ENCODE data around the gene GOLM1. TPM values are rescaled to one million over a fixed set of nuclear protein-coding genes. Genes with fewer than 3 reads are reported as not detected.

Gene GOLM1
- total and polyA plus RNA-seq, 2 of the 8 experiments (the other 6 are each of a cell fraction or from before 2014, with no cell fraction given) = 45.9 to 88.9 TPM

DNA sequence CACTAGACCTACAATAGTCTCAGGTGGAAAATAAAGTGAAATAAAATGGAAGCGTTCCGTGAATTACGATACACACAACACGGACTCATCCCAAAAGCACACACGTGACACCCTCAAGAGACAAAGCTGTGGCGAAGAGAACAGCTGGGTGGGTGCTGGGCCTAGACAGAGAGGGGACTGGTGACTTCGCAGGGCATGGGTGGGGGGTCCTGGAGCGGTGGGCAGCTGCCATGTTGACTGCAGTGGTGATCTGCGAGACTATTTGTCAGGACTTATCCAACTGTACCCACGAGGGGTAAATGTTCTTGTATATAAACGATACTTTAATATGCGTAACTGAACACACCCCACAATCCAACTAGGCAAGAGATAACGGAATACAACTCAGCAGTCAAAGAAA lies 52.0 kb downstream of the GOLM1 start:
- Histone ChIP-seq H2BK12ac (ENCODE audit: low read depth, low read length) (no peak overlapping the region), H3K36me3 (ENCODE audit: control insufficient read depth in 2 of 4, insufficient read depth in 4 of 4, low read length in 3 of 4) (no peaks in the 10 kb centered on the region), H3K23me2 (ENCODE audit: low read depth, low read length) (no peaks in the 10 kb centered on the region), H2AK5ac (ENCODE audit: low read depth, low read length) (no peak overlapping the region), H3K56ac (replicated peaks; ENCODE audit: insufficient read length, low read depth, low read length) (no peak overlapping the region), H3K4ac (replicated peaks; ENCODE audit: insufficient read length, low read depth, low read length) (no peak overlapping the region), H3K9me3 (ENCODE audit: insufficient read depth in 2 of 2, low read depth in 1 of 2, low read length in 1 of 2) (no peaks in the 10 kb centered on the region), H3K9ac (replicated peaks in 1 of 4; ENCODE audit: extremely low read depth in 1 of 4, low read depth in 3 of 4, low read length in 3 of 4) (no peak overlapping the region), H4K5ac (ENCODE audit: insufficient read length, low read depth, low read length) (no peak overlapping the region), H3K27me3 (replicated peaks in 1 of 4; ENCODE audit: control insufficient read depth in 3 of 4, extremely low read depth in 1 of 4, insufficient read depth in 3 of 4, low read length in 3 of 4) (no peaks in the 10 kb centered on the region), H3K4me2 (ENCODE audit: insufficient read depth in 1 of 2, low read depth in 2 of 2, low read length in 2 of 2) (no peak overlapping the region), H2BK15ac (ENCODE audit: low read length) (no peak overlapping the region), H3K4me1 (replicated peaks in 1 of 4; ENCODE audit: control insufficient read depth in 3 of 4, insufficient read depth in 4 of 4, low read length in 3 of 4) (no peaks in the 10 kb centered on the region), H3K79me1 (ENCODE audit: low read depth, low read length) (no peaks in the 10 kb centered on the region; the same call in 1 of the 2 replicates), H2AFZ (ENCODE audit: low read length) (no peak overlapping the region), H4K91ac (replicated peaks; ENCODE audit: insufficient read length, low read length) (no peak overlapping the region), H3K79me2 (ENCODE audit: control insufficient read depth in 1 of 2, insufficient read depth in 2 of 2, low read length in 2 of 2) (no peaks in the 10 kb centered on the region), H3K27ac (ENCODE audit: low read depth, low read length) (no peak overlapping the region), H2BK5ac (ENCODE audit: low read depth, low read length) (no peak overlapping the region), H2BK120ac (replicated peaks; ENCODE audit: low read depth, low read length) (no peak overlapping the region), H3K18ac (ENCODE audit: extremely low read depth, low read length) (no peak overlapping the region), H4K8ac (ENCODE audit: extremely low read depth, insufficient read depth, low read length) (no peak overlapping the region), H4K20me1 (replicated peaks in 1 of 2; ENCODE audit: control insufficient read depth in 1 of 2, insufficient read depth in 2 of 2, low read length in 2 of 2) (no peaks in the 10 kb centered on the region), H3K23ac (ENCODE audit: insufficient read length) (no peak overlapping the region), H3K4me3 (ENCODE audit: extremely low read depth in 1 of 4, insufficient read depth in 2 of 4, low read depth in 3 of 4, low read length in 4 of 4) (no peak overlapping the region), H2BK20ac (ENCODE audit: low read length) (no peak overlapping the region), H3K14ac (ENCODE audit: insufficient read length) (no peak overlapping the region)
- 94% methylated on average over 13 of the region's 13 CpGs; no CpG with 5 or more reads in 1 of the 2 experiments for WGBS, 2 experiments (ENCODE audit: extremely low coverage in 1 of 2, insufficient coverage in 1 of 2, insufficient read length in 1 of 2, insufficient replicate concordance in 2 of 2, low coverage in 1 of 2, low lambda C conversion rate in 2 of 2, missing lambda C conversion rate in 1 of 2)
- FAIRE-seq (no peak), DNase-seq (ENCODE audit: low read depth in 1 of 2, low spot score in 2 of 2) (no peak)
- TF ChIP-seq KDM1A (IDR thresholded peaks at IDR 0.05; ENCODE audit: borderline replicate concordance, low read length) (no peak), HDAC2 (IDR thresholded peaks at IDR 0.05; ENCODE audit: borderline replicate concordance in 1 of 2, low read depth in 2 of 2, low read length in 2 of 2) (no peak), TBP (IDR thresholded peaks at IDR 0.05; ENCODE audit: low read depth, low read length) (no peak), CTBP2 (IDR thresholded peaks at IDR 0.05; ENCODE audit: borderline replicate concordance, insufficient read depth, insufficient read length, low read length) (no peak)
- TF ChIP-seq, protein P1, sequence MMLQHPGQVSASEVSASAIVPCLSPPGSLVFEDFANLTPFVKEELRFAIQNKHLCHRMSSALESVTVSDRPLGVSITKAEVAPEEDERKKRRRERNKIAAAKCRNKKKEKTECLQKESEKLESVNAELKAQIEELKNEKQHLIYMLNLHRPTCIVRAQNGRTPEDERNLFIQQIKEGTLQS (IDR thresholded peaks at IDR 0.05; ENCODE audit: insufficient read depth, low read depth, low read length) = no peak
- POLR2A ChIA-PET (ENCODE audit: partially characterized antibody) = interaction anchor here (1.0 kb wide), 1 partner anchor 12 kb away, joined by 4 read pairs; no protein-coding TSS in a partner anchor
- CTCF ChIA-PET (ENCODE audit: partially characterized antibody) = interaction anchor here (0.6 to 1.2 kb wide), 4 partner anchors 14 to 313 kb away, joined by 3 to 4 read pairs (median 4); no protein-coding TSS in a partner anchor
